Prostate gland (tissue), 2 donors: ENCODE data around the gene IGFLR1.

Source experiments
- POLR2AphosphoS5 ChIP-seq: sonication (generic); formaldehyde crosslinking; IDR thresholded peaks from one replicate; pipeline ENCODE4 v1.6.1; 2017; ENCODE audit warnings: antibody characterized with exemption
- TF ChIP-seq, protein P1 (sequence below), 4 experiments: fragments of 200-600 bp in 2 of 4; fragments of 450-650 bp in 2 of 4; sonication (generic) in 2 of 4; IDR thresholded peaks; 1 replicate in 3 of 4; 2 replicates in 1 of 4; pipeline ENCODE4 v1.5.1; 2016 to 2019; ENCODE audit warnings: antibody characterized with exemption in 4 of 4, mild to moderate bottlenecking in 2 of 4, moderate library complexity in 2 of 4

- TF ChIP-seq, protein P1, sequence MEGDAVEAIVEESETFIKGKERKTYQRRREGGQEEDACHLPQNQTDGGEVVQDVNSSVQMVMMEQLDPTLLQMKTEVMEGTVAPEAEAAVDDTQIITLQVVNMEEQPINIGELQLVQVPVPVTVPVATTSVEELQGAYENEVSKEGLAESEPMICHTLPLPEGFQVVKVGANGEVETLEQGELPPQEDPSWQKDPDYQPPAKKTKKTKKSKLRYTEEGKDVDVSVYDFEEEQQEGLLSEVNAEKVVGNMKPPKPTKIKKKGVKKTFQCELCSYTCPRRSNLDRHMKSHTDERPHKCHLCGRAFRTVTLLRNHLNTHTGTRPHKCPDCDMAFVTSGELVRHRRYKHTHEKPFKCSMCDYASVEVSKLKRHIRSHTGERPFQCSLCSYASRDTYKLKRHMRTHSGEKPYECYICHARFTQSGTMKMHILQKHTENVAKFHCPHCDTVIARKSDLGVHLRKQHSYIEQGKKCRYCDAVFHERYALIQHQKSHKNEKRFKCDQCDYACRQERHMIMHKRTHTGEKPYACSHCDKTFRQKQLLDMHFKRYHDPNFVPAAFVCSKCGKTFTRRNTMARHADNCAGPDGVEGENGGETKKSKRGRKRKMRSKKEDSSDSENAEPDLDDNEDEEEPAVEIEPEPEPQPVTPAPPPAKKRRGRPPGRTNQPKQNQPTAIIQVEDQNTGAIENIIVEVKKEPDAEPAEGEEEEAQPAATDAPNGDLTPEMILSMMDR (IDR thresholded peaks at IDR 0.05): no peak
- TF ChIP-seq POLR2AphosphoS5: no peak
Measured at GRCh38 chr19:35777086-35777841, 35.0 kb upstream of the IGFLR1 start.
